ENCODE data around the gene ENTPD2.
A peak's percentile ranks its signal among the peaks of the same experiment; 100 is the strongest.

ENTPD2 gene

GRCh38 chr9:137053944-137054931 is at the start of gene ENTPD2:
TSS of gene ENTPD2 (minus strand) at chr9:137054061. CDS start at chr9:137053997, 64 bp downstream.
- peak; percentile 36 for DNase-seq

GRCh38 chr9:137103206-137103999 is 49.5 kb upstream of the ENTPD2 start:
- DNase-seq = no peak

DNA sequence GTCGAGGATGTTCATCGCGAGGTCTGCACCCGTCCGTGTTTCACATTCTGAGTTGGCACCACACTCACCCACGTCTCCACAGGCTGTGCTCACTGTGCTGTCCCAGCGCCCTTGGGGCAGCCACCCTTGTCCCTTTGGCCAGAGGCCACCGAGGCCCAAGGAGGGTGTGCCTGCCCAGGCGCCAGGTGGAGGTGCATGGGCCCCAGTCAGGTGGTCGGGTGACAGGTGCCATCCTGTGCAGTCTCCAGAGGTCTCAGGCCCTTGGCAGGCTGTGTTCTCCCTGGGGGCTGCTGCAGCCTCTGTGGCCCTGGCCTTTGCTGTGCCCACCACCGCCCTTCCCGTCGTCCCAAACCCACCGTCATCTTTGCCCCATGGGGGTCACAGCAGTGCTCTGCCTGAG is 45.4 kb upstream of the ENTPD2 start:
- no peak for DNase-seq

DNA sequence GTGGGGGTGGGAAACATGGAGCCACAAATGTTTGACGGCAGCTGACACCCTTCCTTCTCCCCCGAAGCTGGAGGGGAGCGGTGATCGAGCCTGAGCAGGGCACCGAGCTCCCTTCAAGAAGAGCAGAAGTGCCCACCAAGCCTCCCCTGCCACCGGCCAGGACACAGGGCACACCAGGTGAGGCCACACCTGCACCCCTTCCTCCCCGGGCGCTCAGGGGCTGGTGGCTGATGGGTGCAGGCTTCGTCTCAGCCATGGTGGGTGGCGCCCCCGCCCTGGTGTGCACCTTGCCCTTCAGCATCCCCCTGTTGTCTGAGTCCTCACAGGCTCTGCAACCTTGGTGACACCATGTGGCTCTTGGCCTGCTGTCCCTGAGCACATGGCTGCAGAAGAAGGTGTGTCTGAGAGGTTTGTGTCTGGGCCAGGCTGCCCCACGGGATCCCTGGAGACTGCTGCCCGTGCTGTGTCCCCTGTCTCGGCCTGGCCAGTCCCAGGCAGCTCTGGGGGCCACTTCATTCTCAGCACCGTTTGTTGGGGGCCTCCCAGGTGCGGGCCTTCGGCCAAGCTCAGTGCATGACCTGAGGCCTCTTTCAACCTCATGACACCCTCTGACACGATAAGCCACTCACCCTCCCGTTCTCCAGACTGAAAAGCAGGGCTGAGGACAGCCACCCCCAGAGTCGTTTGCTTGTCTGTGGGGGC is 44.1 kb upstream of the ENTPD2 start:
- no peak for DNase-seq

DNA sequence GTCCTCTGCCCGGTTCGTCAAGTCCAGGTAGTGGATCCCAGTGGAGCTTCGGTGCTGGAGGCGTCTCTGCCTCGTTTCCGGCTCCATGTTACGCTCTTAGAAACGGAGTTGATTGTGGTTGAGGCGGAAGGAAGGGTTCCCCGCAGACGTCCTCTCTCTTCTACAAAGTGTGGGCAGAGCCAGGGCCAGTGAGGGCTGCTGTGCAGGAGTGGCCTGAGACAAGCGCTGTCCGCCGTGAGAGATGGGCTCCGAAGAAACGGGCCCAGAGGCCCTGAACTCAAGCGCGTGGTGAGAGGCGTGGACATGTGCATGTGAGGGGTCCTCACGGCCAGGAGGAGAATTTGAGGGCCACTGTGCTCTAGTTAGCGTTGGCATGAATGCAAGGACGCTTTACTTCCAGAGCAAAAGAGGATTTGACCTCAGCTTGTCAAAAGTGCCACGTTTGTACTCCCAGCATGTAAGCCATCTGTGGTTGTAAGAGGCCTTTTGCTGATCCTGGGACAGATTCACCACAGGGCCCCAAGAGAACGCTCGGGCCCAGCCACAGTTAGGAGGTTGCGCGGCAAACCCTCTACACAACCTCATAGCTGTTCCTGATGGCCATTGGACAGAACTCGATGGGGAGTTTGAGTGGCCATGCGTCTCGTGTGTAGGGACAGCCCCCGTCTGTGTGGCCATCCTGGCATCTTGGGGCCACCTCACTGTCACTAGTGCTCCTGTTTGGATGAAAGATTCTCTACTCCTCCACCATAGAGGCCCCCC is 43.1 kb upstream of the ENTPD2 start:
- no peak for DNase-seq

GRCh38 chr9:137095664-137096517 is 42.0 kb upstream of the ENTPD2 start:
- peak; percentile 76 for DNase-seq

DNA sequence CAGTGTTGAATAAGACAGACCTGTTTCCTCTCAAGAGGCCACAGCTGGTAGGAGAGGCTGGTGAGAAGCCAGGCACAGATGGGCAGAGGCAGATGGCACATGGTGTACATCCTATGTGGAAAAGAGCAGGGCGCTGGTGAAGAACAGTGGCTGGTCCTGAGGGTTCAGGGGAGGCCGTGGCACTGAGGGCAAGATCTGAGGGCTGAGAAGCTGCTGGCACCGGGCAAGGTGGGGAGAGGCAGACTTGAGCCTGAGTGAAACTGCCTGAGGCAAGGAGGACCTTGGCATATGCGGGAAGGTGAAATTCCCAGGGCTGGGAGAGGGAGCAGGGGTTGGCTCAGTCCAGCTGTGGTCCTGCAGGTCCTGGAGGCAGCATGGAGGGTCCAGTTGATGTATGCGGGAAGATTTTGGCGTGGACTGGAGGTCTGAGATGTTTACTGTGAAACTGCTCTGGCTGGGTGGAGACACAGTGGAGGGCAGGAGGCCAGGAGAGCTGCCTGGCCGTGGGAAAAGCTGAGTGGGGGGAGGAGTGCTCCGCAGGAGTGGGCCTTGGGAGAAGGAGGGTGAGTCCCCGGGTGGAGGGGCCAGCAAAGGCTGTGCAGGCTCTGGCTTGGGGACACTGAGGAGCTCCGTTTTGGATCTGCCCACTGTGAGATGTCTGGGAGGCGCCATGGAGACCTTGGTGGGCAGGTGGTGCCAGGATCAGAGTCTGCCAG is 35.5 kb upstream of the ENTPD2 start:
- DNase-seq = no peak

GRCh38 chr9:137088121-137088520 is 34.3 kb upstream of the ENTPD2 start:
- no peak for DNase-seq

- DNase-seq = no peak
Observed at GRCh38 chr9:137087409-137087925, 33.6 kb upstream of the ENTPD2 start.

- DNase-seq = peak; percentile 98
Observed at GRCh38 chr9:137086531-137087408, 32.9 kb upstream of the ENTPD2 start, which contains the start of gene MAN1B1. TSS of gene MAN1B1 (plus strand) at chr9:137086985. CDS start at chr9:137087000, 15 bp downstream.

- DNase-seq = no peak
Observed at GRCh38 chr9:137085920-137086530, 32.2 kb upstream of the ENTPD2 start.

DNA sequence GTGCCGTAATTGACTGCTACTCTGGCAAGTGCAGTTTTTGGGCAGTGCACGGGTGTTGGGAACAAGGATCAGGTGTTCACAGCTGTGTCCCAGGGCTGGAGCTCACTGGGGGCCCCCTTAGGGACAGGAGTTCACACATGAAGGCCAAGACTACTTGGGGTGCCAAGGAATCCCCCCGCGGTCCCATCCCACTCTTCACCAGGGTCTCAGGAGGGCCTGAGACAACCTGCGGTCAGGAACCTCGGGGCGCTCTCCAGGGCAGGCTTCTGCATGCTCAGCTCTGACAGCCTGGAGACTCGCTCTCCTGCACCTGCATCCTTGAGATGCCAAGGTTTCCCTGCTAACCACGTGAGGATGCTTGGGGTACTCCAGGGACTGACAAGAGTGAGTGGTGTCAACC is 30.7 kb upstream of the ENTPD2 start:
- DNase-seq = no peak

- DNase-seq = no peak
Observed at GRCh38 chr9:137083394-137084004, 29.6 kb upstream of the ENTPD2 start.

DNA sequence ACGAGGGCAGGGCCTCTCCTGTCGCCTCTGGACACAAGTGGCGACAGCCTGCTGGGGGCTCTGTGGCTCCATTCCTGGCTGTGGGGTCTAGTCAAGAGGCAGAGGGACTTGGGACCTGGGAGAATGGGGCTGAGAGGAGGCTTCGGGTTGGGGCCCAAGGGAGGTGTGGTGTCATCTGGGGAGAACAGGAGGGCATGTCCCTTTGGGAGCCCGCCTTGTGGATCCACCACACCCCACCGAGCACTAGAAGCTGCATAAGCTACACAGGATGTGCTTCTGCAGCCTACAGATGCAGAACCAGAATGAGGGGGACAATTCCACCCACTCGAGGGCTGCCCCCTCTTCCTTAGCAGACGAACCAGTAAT is 29.0 kb upstream of the ENTPD2 start:
- no peak for DNase-seq

DNA sequence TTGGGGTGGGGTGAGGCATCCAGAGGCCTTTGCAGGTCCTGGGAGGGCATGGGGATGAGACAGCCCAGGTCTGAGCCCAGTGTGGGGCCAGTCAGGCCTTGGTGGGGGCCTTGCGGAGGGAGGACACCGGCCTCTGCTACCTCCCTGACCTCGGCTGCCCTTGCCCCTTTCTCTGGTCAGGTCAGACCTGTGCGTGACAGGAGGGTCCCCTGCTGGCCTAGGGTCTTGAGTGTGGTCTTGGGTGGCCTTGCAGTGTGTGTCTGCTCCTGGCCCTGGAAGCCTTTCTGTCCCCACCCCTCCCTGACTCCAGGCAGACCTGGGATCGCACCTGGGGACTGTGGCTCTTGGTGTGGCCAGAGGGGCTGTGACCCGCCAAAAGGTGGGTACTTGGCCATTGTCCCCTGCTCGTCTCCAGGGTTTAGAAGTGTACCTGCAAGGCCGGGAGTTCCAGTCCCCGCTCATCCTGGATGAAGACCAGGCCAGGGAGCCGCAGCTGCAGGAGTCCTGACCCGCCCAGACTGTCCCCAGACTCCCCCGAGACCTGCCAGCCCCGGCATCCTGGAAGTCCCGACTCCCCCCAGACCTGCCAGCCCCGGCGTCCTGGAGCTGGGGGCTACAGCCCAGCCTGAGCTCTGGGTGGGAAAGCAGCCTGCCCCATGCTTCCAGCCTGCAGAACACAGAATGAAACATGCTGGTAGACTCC is 28.5 kb upstream of the ENTPD2 start:
- no peak for DNase-seq

DNA sequence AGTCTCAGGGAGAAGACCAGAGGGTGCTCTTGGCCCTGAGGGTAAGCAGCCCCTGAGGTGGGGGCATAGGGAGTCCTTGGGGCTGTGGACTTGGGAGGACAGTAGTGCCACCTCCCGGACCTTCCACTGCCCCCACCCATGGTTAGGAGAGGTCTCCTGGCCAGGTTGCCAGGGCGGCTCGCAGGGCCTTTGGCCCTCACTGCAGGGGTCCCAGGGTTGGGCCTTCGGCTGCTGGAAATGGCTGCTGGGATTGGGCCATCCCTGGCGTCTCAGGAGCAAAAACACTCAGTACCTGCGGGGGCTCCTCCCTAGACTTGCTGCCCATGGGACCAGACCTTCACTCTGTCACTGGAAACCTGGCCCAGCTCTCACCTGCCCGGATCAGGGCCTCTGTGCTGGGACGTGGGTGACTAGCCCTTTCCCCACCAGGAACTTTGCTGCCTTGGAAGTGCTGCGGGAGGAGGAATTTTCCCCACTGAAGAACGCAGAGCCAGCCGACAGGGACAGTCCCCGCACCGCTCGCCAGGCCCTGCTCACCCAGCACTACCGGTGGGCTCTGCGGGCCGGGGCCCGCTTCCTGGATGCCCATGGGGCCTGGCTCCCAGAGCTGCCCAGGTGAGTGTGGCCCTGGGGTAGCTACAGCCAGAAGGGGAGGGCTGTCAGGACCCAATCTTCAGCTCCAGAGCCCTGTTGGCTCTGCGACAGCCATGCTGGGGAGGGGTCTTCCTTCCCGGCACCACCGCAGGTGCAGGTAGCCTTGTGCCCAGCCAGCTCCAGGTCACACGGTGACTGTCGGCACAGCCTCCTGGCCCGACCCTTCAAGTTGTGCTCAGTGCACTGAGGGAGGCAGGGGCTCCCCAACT is 26.6 kb upstream of the ENTPD2 start:
- DNase-seq = no peak

- DNase-seq = no peak
Observed at GRCh38 chr9:137079401-137079787, 25.5 kb upstream of the ENTPD2 start.
